ENCODE results near the gene ALDOC.

- TF ChIP-seq BHLHE40 (IDR thresholded peaks at IDR 0.05; ENCODE audit: low read depth, low read length) (no peak), POLR2A (IDR thresholded peaks at IDR 0.05; ENCODE audit: low read length) (no peak), ZNF302 (CRISPR knock-in tag; IDR thresholded peaks at IDR 0.05) (no peak), ZFP36 (IDR thresholded peaks at IDR 0.05; ENCODE audit: borderline replicate concordance, partially characterized antibody) (no peak), CEBPB (IDR thresholded peaks at IDR 0.05) (no peak), EP300 (IDR thresholded peaks at IDR 0.05) (no peak), CTCF (IDR thresholded peaks at IDR 0.05) (no peak), MAFK (IDR thresholded peaks at IDR 0.05; ENCODE audit: partially characterized antibody) (no peak), MYC (IDR thresholded peaks at IDR 0.05; ENCODE audit: borderline replicate concordance, low read length) (no peak), HOXB13 (CRISPR knock-in tag; IDR thresholded peaks at IDR 0.05; ENCODE audit: low read depth) (no peak), CHD4 (IDR thresholded peaks at IDR 0.05; ENCODE audit: borderline replicate concordance) (no peak)
Measured at GRCh38 chr17:28549236-28550132, 27.2 kb downstream of the ALDOC start.
